Activated CD8-positive, alpha-beta memory T cell treated with anti-CD3 and anti-CD28 coated beads, Interleukin-2, amount 50 U/mL, for 24 hours (primary cell): ENCODE data around the gene RASA2.
"Not testable (repeated sequence)": the region's sequence is repeated elsewhere in the genome, so short reads cannot be mapped to it uniquely, and the experiment has no call there.

Experiments used
- DNase-seq: peaks from one replicate; pipeline ENCODE4 v3.0.0-alpha.2; 2020; ENCODE audit errors: extremely low read depth

Gene RASA2

GRCh38 chr3:141456301-141456625 lies 30.6 kb upstream of the RASA2 start:
- no peak for DNase-seq

- DNase-seq: no peak
Observed at GRCh38 chr3:141457624-141458236, 29.1 kb upstream of the RASA2 start.

GRCh38 chr3:141459008-141459407 lies 27.8 kb upstream of the RASA2 start:
- no peak for DNase-seq

- peak; percentile 86 for DNase-seq
Observed at GRCh38 chr3:141460097-141460704, 26.6 kb upstream of the RASA2 start.

- no peak for DNase-seq
Observed at GRCh38 chr3:141462176-141462859, 24.5 kb upstream of the RASA2 start.

- no peak for DNase-seq
Observed at GRCh38 chr3:141465221-141465620, 21.6 kb upstream of the RASA2 start.

GRCh38 chr3:141466633-141467169 lies 20.1 kb upstream of the RASA2 start:
- no peak for DNase-seq

GRCh38 chr3:141469720-141470119 lies 17.1 kb upstream of the RASA2 start:
- no peak for DNase-seq

- DNase-seq: no peak
Observed at GRCh38 chr3:141471160-141471559, 15.7 kb upstream of the RASA2 start.

GRCh38 chr3:141476033-141476432 lies 10.8 kb upstream of the RASA2 start:
- DNase-seq: no peak

GRCh38 chr3:141477224-141477623 lies 9.6 kb upstream of the RASA2 start:
- no peak for DNase-seq

GRCh38 chr3:141478139-141478538 lies 8.7 kb upstream of the RASA2 start:
- no peak for DNase-seq

- not testable (repeated sequence) for DNase-seq
Observed at GRCh38 chr3:141478840-141479239, 8.0 kb upstream of the RASA2 start.

GRCh38 chr3:141482245-141482922 lies 4.4 kb upstream of the RASA2 start:
- no peak for DNase-seq

- no peak for DNase-seq
Observed at GRCh38 chr3:141484701-141485287, 2.0 kb upstream of the RASA2 start.

- DNase-seq: no peak
Observed at GRCh38 chr3:141485641-141486495, 959 bp upstream of the RASA2 start.

GRCh38 chr3:141486496-141486745 lies 406 bp upstream of the RASA2 start:
- DNase-seq: no peak

- peak; percentile 67 for DNase-seq
Observed at GRCh38 chr3:141487521-141488252, 860 bp downstream of the RASA2 start.

GRCh38 chr3:141489203-141489602 lies 2.4 kb downstream of the RASA2 start:
- no peak for DNase-seq

GRCh38 chr3:141491081-141491480 lies 4.3 kb downstream of the RASA2 start:
- no peak for DNase-seq

- no peak for DNase-seq
Observed at GRCh38 chr3:141491929-141492328, 5.1 kb downstream of the RASA2 start.
